HG03354 (cell line): ENCODE data around the gene CDHR2.
"Not testable (repeated sequence)": the region's sequence is repeated elsewhere in the genome, so short reads cannot be mapped to it uniquely, and the experiment has no call there.

Source experiments
- ATAC-seq: cut with Tn5 transposase; IDR thresholded peaks from one replicate; pipeline ENCODE4 v1.9.1; 2021; ENCODE audit warnings: mild to moderate bottlenecking; ENCODE audit not compliant: unreplicated experiment, poor library complexity, severe bottlenecking

The CDHR2 gene

DNA sequence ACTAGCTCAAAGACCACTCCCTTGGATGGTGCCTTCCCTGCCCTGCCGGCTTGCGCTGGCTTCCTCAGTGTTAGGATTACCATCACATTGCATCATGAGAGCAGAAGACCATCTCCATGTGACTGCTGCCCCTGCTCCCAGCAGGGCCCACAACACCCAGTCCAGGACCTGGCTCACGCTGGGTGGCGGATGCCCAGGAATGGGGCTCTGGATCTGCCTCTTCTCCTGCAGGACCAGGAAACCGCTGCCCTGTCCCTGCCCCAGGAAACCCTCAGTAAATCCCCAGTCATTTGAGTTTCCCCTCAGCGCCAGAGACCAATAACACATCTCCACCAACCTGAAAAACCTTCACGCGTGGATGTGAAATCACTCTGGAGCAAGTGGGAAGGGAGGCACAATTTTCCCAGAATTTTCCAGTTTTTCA, 8.7 kb upstream of the CDHR2 start:
- ATAC-seq = no peak

DNA sequence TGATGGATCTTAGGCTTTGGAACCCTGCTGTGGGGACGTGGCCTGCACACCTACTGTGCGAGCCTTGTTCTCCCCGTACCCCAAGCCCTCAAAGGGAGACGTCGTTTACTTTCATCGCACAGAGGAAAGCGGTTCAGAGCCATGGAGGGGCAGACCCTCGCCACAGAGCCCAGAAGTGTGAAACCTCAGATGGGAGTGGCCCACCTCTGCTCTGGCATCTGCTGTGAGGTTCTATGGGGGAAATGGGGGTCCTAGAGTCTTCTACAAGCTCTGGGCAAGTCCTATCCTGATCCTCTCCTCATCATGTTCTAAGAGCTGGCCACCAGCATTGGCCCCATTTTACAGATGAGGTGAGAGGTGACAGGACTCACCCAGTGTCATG, 8.2 kb upstream of the CDHR2 start:
- ATAC-seq = no peak

DNA sequence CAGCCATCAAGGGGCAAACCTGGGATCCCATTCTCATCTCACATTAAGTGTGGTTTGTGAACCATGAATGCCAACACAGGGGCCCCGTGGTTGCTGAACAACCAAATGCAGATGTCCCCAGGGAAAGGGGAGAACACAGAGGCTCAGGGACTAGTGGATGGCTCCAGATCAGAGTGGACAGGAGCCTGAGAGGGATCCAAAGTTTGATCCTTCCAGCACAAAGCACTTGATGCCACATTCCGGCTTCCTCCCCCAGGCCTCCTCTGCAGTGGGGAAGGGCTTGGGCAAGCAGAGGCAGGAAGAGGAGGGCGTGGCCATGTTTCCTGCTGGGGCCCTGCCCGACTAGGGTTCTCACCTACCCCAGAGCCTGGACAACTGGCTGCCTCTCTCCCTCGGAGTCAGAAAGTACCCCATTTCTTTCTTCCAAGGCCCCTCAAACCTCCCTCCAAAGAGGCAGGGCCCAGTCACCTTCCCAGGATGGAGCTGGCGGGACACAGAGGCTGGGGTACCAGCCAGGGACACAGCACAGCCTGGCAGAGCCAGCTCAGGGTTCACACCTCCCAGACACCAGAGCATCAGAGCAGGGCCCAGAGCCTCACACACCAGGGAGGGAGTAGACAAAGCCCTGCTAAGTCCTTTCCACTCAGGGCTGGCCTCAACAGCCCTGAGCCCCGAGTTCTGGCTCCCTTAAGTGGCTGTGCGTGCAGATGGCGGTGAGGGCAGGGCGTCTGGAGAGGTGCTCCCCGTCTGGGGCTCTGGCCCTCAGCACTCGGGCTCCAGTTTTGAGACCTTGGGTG, 7.6 kb upstream of the CDHR2 start:
- no peak for ATAC-seq

DNA sequence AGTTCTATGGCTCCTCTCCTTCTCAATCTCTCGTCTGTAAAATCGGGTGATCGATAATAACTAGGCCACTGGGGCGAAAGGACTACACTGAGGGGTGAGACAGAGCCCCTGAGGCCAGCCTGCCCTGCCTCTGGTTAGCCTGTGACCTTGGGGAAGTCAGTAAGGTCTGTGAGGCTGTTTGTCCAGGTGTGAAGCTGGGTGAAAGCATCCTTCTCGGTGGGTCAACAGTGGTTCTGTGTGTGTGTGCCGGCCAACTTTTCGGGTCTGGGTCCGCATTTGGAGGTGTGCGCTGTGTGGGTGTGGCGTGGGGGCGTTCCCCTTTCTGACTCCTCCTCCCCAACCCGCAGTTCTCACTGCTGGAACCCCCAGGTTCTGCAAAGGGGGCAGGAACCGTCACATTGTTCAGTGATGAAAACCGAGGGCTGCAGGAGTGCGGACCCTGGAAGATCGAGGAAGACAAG, 7.0 kb upstream of the CDHR2 start:
- no peak for ATAC-seq

DNA sequence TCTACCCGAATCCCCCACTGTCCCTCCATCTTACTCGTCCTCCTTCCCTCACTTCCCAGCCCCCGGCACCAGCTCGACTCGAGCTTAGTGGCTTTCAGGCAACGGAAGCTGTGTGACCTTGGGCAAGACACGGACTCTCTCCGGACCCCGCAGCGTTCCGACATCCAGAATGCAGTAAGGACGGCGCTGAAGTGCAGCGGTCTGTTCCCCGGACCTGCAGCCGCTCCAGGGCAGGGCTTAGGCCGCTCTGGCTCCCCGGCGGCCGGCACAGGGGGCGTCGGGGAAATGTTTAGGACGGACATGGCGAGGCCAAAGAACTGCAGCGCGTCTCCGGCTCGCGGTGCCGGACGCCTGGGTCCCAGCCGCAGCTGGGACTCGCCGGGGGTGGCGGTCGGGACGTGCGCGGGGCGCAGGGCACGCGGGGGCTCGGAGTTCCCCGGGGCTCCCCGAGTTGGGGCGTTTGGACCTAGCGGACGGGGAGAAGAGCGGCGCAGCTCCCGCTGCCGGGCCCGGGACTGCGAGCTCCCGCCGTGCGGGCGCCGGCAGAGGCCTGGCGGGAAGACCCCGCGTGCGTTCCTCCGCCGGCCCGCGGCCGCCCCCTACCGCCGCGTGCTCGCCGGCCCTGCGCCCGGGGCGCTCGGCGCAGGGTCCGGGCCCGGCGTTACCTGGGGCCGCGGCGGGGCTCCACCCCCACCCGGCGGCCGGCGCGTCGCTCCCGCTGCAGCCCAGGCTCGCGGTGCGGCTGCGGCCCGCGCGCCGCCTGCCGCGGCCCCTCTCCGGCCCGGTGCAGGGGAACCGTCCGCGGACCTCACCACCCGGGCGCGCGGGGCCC, 6.3 kb upstream of the CDHR2 start:
- ATAC-seq = peak; percentile 44

DNA sequence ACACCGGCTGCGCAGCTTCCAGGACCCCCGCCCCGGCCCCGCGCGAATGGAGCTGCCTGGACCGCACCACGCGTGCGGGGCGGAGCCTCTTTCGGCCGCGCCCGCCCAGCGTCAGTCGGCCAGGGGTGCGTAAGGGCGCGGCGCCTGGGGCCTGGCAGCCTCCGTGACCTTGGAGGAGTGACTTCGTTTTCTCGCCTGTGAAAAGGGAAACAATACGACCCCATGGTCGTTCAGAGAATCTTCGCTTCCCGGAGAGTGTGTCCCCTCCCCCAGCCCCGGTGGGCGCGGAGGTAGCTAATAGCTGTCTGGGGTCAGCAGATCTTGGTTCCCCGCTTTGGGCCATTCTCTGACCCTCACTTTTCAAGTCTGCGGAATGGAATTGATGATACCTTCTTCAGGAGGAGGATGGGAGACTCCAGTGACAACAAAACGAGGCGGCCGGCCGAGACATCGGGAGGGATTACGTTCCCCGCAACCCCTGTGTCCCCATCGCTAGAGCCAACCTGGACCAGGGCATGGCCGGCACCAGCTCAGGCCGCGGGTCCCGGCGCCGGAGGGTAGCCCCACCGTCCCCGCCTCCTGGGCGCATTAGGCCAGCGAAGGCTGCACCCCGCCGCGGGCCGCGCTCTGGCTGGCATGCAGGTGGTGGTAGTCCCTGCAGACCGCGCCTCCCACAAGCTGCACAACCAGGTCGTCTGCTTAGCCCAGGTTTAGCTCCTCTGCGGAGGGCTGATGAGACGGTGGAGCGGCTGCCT, 5.5 kb upstream of the CDHR2 start:
- ATAC-seq = peak; percentile 75

DNA sequence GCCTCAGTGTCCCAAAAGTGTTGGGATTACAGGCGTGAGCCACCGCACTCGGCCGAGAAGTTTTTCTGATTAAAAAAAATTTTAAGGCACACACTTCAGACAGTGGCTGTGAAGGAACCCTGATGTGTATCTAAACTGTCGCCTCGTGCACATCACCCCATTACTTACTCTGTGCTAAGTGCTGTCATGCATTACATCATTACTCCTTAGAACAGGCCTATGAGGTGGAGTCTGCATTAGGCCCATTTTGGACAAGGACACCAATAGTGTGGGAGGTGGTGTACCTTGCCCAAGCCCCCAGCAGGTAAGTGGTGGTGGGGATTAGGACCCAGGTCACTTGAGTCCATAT, 3.8 kb upstream of the CDHR2 start:
- ATAC-seq = no peak

DNA sequence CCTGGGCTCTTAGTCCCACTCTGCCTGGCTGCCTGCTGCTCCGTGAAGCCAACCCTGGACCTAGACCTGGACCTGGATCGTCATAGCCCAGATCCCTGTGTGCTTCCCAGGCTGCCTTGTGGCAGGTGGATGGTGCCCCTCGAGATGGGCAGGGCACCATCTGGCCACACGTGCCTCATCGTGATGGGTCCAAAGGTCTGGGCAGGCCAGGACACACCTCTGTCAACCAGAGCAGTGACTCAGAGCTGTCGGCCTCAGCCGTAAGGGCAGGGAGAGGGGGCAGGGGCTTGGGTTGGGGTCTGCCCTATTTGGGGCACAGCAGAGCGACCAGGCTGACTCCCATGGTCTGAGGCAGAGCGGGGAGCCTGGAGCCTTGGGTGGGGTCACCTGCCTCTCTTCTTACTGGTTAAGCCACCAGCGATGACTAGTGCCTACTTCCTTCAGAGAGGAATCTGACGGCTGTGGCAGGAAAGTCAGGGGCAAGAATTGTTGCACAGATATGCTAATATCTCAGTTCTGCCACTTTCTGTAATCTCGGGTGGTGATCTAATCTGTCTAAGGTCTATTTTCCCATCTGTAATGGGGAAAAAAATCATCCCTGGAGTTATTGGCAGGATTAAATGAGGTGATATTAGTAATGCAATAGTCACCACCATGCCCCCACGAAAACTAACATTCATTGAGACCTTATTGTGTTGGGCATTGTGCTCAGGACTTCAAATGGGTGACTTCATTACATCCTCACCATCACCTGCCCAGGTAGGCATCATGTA, 3.2 kb upstream of the CDHR2 start:
- ATAC-seq = no peak

DNA sequence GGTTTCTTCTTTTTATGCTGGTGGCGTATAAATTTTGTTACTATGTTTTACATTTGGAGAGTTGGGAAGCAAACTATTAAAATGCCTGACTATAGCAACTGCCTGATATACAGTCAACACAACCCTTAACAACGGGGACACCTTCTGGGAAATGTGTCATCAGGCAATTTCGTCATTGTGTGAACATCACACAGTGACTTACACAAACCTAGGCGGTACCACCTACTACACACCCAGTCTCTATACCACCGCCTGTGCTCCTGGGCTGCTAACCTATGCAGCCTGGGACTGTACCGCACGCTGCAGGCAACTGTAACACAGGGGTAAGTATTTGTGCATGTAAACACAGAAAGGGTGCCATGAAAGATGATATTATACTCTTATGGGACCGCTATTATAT, 1.3 kb upstream of the CDHR2 start:
- ATAC-seq = no peak

DNA sequence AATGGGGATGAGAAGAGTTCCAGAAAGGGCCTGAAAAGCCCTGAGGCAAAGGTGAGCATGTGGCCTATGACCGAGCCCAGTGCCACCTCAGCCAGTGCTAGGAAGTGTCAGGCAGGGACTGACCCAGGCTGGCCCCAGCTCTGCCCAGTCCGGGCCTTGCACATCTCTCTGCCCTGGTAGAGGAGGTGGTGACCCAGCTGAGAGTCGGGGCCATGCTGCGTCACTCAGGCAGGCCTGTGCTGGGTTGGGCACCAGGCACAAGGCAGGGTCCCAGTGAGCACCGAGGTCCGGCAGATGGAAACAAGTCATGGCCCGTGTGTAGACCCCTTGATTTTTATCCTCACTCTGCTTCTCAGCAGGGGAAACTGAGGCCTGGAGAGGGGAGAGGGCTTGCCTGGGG, 729 bp downstream of the CDHR2 start:
- no peak for ATAC-seq

DNA sequence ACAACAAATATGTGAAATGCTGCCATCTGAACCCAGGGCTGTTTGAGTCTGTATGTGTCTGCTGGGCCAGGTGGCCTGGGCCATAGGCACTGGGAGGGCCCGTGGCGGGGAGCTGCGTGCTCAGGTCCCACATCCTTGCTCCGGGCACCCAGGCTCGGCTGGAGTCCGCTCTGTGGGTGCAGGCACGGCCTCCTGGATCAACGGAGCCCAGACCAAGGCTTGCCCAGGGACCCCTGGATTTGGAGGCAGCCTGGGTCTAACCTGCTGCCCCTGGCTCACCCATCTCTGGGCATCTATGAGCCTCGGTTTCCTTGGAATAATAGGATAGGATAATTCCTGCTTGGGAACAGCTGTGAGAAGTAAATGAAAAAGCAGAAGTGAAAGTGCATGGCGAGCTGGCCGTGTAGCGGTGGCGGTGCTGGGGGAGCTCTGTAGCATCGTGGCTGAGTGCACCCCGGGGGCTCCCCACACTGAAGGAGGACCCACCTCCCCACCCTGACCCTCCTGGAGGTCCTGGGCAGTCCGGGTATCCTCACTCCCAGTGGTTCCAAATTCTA, 1.2 kb downstream of the CDHR2 start:
- ATAC-seq = no peak

DNA sequence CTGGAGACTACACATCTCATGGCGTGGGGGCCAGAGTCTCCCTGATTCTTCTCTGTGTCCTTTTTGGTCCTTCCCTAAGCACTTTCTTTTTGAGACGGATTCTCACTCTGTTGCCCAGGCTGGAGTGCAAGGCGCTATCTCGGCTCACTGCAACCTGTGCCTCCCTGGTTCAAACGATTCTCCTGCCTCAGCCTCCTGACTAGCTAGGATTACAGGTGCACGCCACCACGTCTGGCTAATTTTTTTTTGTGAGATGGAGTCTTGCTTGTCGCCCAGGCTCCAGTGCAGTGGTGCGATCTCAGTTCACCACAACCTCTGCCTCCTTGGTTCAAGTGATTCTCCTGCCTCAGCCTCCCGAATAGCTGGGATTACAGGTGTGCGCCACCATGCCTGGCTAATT, 1.8 kb downstream of the CDHR2 start:
- ATAC-seq = not testable (repeated sequence)

DNA sequence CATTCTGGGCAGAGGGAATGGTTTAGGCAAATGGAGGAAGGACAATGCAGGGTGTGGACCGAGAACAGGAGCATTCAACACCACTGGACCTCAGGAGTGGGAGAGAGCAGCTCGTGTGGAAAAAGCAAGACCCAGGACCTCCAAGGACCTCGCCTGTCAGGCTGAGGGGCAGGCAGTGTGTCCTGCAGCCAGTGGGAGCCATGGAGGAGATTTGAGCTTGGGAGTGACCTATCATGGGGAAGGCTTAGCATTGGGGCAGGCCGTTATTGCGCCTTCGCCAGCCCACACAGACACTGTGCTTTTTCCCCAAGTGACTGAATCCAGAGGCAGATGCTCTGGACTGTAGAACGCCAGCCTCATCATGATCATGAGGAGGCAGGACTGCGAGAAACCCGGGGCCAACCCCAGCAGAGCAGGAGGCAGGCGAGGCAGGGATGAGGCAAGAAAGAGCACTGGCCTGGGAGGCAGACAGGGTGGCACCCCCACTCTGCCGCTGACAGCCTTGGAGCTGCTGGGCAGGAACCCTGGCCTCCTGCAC, 3.3 kb downstream of the CDHR2 start:
- ATAC-seq = no peak

DNA sequence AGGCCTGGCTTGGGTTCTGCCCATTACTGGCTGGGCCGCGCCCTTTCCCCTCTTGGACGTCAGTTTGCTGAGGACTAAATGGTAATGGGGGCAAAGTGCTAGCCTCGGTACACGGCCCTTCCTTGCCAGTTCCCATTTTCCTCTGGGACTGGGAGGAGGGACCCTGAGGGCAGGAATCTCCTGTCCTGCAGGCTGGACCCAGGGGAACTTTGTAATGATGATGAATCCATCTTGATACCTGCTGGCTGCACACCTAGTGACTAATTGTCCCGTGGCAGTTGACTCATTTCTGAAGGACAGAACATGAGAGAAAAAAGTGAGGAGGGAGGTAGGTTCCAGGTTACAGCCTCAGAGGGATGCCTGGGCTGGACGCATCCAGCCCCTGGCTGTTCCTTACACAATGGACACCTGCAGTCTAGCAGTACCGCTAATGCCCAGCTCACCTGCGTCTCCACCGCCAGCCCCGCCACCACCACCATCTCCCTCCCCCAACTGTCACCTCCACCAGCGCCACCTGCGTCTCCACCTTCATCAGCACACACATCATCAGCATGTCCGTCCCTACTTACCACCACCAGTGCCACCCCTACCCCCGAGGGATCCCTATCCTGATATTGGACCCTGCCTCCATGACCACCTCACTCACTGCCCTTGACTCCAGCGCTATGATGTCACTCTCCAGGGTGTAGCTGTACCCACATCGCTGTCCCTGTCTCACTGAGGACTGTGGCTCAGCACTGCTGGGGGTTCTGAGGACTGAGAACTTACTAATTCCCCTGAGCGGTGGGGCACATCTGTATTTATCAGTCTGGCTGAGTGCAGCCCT, 4.3 kb downstream of the CDHR2 start:
- ATAC-seq = no peak

DNA sequence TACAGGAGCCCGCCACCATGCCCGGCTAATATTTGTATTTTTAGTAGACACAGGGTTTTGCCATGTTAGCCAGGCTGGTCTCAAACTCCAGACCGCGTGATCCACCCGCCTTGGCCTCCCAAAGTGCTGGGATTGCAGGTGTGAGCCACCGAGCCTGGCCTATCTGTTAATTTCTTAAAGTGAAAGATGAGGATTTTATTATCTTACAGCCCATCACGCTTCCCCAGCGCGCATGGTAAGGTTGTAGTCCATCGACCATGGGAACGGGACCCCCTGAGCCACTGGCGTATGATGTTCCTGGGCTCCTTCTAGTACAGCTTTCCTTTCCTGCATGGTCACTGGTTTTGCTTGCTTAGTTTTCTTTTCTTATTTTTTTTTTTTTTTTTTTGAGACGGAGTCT, 8.7 kb downstream of the CDHR2 start:
- no peak for ATAC-seq

DNA sequence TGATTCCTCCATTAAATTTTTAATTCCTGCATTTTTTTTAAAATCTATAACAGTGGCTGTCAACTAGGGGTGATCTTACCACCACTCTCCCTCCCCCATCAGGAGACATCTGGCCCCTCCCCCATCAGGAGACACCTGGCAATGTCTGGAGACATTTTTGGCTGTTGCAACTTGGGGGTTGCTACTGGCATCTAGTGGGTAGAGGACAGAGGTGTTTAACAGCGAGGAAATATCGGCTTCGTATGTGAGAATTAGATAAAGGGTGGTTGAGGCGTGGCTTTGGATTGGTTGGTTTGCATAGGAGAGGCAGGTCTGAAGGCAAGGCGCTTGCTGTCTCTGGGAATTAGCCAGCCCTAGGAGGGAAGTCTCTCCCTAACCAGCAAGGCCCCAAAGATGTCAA, 10.5 kb downstream of the CDHR2 start:
- ATAC-seq = no peak

DNA sequence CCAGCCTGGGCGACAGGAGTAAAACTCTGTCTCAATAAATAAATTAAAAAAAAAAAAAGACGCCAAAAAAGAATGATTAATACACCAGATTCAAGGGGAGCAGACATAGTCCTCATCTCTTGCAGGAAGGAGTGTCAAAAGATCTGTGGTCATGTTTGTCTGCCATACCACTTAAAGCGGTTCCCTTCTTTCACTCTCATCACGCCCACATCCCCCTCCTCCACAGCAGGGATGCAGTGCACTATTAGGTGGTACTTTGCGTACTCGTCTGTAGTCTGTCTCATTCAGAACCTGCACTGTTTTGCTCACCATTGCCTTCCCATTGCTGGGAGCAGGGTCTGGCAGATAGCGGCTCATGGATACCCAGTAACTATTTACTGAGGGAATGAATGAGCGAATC, 11.2 kb downstream of the CDHR2 start:
- ATAC-seq = no peak

DNA sequence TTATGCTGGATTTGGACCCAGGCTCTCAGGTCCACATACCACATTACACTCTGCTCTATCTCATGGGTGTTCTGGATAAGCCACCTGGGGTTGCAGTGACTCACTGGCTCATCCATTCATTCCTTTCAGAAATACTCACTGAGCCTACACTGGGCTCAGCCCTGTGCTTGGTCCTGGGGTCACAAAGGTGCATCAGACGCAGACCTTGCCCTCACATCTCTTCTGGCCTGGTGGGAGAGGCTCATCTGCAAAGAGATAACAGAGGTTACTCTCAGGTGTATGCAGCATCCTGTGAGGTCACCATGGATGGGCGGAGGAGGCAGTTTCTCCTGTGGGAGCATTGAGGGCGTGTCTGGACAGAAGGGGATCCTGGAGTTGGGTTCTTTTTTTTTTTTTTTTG, 12.1 kb downstream of the CDHR2 start:
- no peak for ATAC-seq
